Forelimb muscle (tissue), 1 donor: ENCODE data around the gene BSND. TPM values are rescaled to one million over a fixed set of nuclear protein-coding genes. Genes with fewer than 3 reads are reported as not detected.
A peak's percentile ranks its signal among the peaks of the same experiment; 100 is the strongest.
"Not testable (repeated sequence)": the region's sequence is repeated elsewhere in the genome, so short reads cannot be mapped to it uniquely, and the experiment has no call there.

Experiments
- DNase-seq: peaks from one replicate; pipeline ENCODE4 v3.0.0-alpha.2; 2013; ENCODE audit warnings: low read depth
- polyA plus RNA-seq: library from polyadenylated mRNA; unstranded; fragments of 120-200 nt; gene quantifications from one replicate; pipeline ENCODE4 v1.2.1, GENCODE V29; 2013; ENCODE audit not compliant: insufficient read length

BSND gene
- 0.04 TPM for polyA plus RNA-seq

- no peak for DNase-seq
Measured at GRCh38 chr1:54998677-54999076, at the start of gene BSND. Gene BSND, plus strand, starts transcription at chr1:54998933. Its CDS starts 254 bp downstream, at chr1:54999187.

GRCh38 chr1:54949053-54949452 lies 49.7 kb upstream of the BSND start:
- DNase-seq = no peak

- peak; percentile 60 for DNase-seq
Measured at GRCh38 chr1:54950006-54950368, 48.7 kb upstream of the BSND start.

- DNase-seq = peak; percentile 62
Measured at GRCh38 chr1:54950369-54951163, 48.2 kb upstream of the BSND start.

- DNase-seq = no peak
Measured at GRCh38 chr1:54951810-54952226, 46.9 kb upstream of the BSND start.

- no peak for DNase-seq
Measured at GRCh38 chr1:54952950-54953718, 45.6 kb upstream of the BSND start.

GRCh38 chr1:54953846-54954245 lies 44.9 kb upstream of the BSND start:
- no peak for DNase-seq

GRCh38 chr1:54955359-54955758 lies 43.4 kb upstream of the BSND start:
- no peak for DNase-seq

- no peak for DNase-seq
Measured at GRCh38 chr1:54956726-54957125, 42.0 kb upstream of the BSND start.

GRCh38 chr1:54959241-54959640 lies 39.5 kb upstream of the BSND start:
- no peak for DNase-seq

- DNase-seq = no peak
Measured at GRCh38 chr1:54962612-54963395, 35.9 kb upstream of the BSND start.

GRCh38 chr1:54963829-54964228 lies 34.9 kb upstream of the BSND start:
- not testable (repeated sequence) for DNase-seq

GRCh38 chr1:54965624-54966340 lies 33.0 kb upstream of the BSND start:
- DNase-seq = no peak

- DNase-seq = no peak
Measured at GRCh38 chr1:54967372-54967771, 31.4 kb upstream of the BSND start.

- no peak for DNase-seq
Measured at GRCh38 chr1:54968551-54968950, 30.2 kb upstream of the BSND start.

GRCh38 chr1:54969879-54970278 lies 28.9 kb upstream of the BSND start:
- DNase-seq = no peak

GRCh38 chr1:54970901-54971300 lies 27.8 kb upstream of the BSND start:
- DNase-seq = no peak

GRCh38 chr1:54971317-54971791 lies 27.4 kb upstream of the BSND start:
- no peak for DNase-seq

GRCh38 chr1:54972436-54972835 lies 26.3 kb upstream of the BSND start:
- DNase-seq = no peak

- no peak for DNase-seq
Measured at GRCh38 chr1:54973205-54973921, 25.4 kb upstream of the BSND start.
